Endothelial cell of umbilical vein (primary cell): ENCODE data around the gene DYRK1B. TPM values are rescaled to one million over a fixed set of nuclear protein-coding genes. Genes with fewer than 3 reads are reported as not detected.

Experiments
- BruUV-seq: library from RNA; stranded (reverse); fragments of 400-500 nt; replicated peaks from 2 replicates; lab custom pipeline; 2021; lab: Mats Ljungman, UMichigan
- CTCF ChIA-PET: fragments of 300-600, 350-600 bp; sonication (Branson Sonifier 250); formaldehyde crosslinking; loops from one replicate; lab custom pipeline; 2021; ENCODE audit warnings: antibody characterized with exemption, inconsistent platforms; lab: Charles Lee
- POLR2A ChIA-PET: fragments of 300-600, 350-600 bp; sonication (Branson Sonifier 250); formaldehyde crosslinking; loops from one replicate; lab custom pipeline; 2021; ENCODE audit warnings: antibody characterized with exemption, inconsistent platforms; lab: Charles Lee
- DNase-seq: peaks from one replicate; pipeline ENCODE4 v3.0.0-alpha.2; 2011; ENCODE audit warnings: low read depth, low spot score
- FAIRE-seq: peaks from 2 replicates; lab custom pipeline; 2011; peaks lifted over from hg19 to GRCh38; lab: Jason Lieb, UNC
- H2AFZ ChIP-seq: 2 replicates; pipeline ENCODE4 v1.6.0; 2012; ENCODE audit warnings: low read depth, low read length, control low read depth, inconsistent platforms
- H3K27ac ChIP-seq: 2 replicates; pipeline ENCODE4 v1.5.1; 2011; ENCODE audit warnings: low read depth, mild to moderate bottlenecking, control low read depth, low read length, moderate library complexity; ENCODE audit not compliant: insufficient read depth
- H3K27me3 ChIP-seq, 2 experiments: 2 replicates each; pipeline versions ENCODE4 v1.6.0 to v1.6.1; 2011; ENCODE audit warnings: low read length in 2 of 2, mixed read lengths in 1 of 2; ENCODE audit not compliant: control insufficient read depth in 2 of 2, insufficient read depth in 2 of 2
- H3K36me3 ChIP-seq, 2 experiments: 2 replicates in 1 of 2; 3 replicates in 1 of 2; pipeline ENCODE4 v1.5.1; 2011; ENCODE audit warnings: low read length in 2 of 2, mild to moderate bottlenecking in 1 of 2, moderate library complexity in 1 of 2; ENCODE audit not compliant: control insufficient read depth in 2 of 2, insufficient read depth in 2 of 2; ENCODE audit errors: extremely low read depth in 1 of 2
- H3K4me1 ChIP-seq: 3 replicates; pipeline ENCODE4 v1.5.1; 2011; ENCODE audit warnings: mild to moderate bottlenecking, low read length; ENCODE audit not compliant: control insufficient read depth, insufficient read depth; ENCODE audit errors: extremely low read depth
- H3K4me2 ChIP-seq: 2 replicates; pipeline ENCODE4 v1.6.1; 2011; ENCODE audit warnings: low read length, control low read depth, mixed read lengths; ENCODE audit not compliant: insufficient read depth
- H3K4me3 ChIP-seq, 3 experiments: fragments of 200-600 bp in 1 of 3; sonication (generic), shearing (Covaris generic) in 1 of 3; replicated peaks in 1 of 3; 2 replicates each; pipeline ENCODE4 v1.5.1; 2011 to 2016; ENCODE audit warnings: control low read depth in 3 of 3, low read length in 3 of 3, mild to moderate bottlenecking in 2 of 3, inconsistent platforms in 1 of 3, low read depth in 1 of 3, moderate library complexity in 1 of 3; ENCODE audit not compliant: insufficient read depth in 1 of 3
- H3K79me2 ChIP-seq: 2 replicates; pipeline ENCODE4 v1.6.0; 2012; ENCODE audit warnings: low read length, inconsistent platforms; ENCODE audit not compliant: control insufficient read depth, insufficient read depth
- H3K9ac ChIP-seq: replicated peaks from 2 replicates; pipeline ENCODE3; 2011; ENCODE audit warnings: low read length, control low read depth; ENCODE audit not compliant: insufficient read depth; ENCODE audit errors: extremely low read depth
- H3K9me1 ChIP-seq: replicated peaks from 3 replicates; pipeline ENCODE4 v1.6.0; 2011; ENCODE audit warnings: mild to moderate bottlenecking, low read length; ENCODE audit not compliant: control insufficient read depth, insufficient read depth; ENCODE audit errors: extremely low read depth
- H3K9me3 ChIP-seq: replicated peaks from 2 replicates; pipeline ENCODE4 v1.5.1; 2012; ENCODE audit warnings: low read length, inconsistent platforms; ENCODE audit not compliant: control insufficient read depth, insufficient read depth
- H4K20me1 ChIP-seq: replicated peaks from 2 replicates; pipeline ENCODE3; 2011; ENCODE audit warnings: mild to moderate bottlenecking, low read length; ENCODE audit not compliant: control insufficient read depth, insufficient read depth; ENCODE audit errors: extremely low read depth
- EZH2 ChIP-seq: IDR thresholded peaks from 2 replicates; pipeline ENCODE4 v1.6.1; 2012; ENCODE audit warnings: borderline replicate concordance, low read depth, mild to moderate bottlenecking, moderate library complexity, low read length, inconsistent platforms; ENCODE audit not compliant: severe bottlenecking
- FOS ChIP-seq: IDR thresholded peaks from 2 replicates; pipeline ENCODE4 v1.6.1; 2011; ENCODE audit warnings: mild to moderate bottlenecking, low read length, moderate library complexity, borderline replicate concordance; ENCODE audit not compliant: insufficient read depth
- GATA2 ChIP-seq: IDR thresholded peaks from 2 replicates; pipeline ENCODE4 v1.7.0; 2011; ENCODE audit warnings: low read depth, mild to moderate bottlenecking, moderate library complexity, mixed read lengths, low read length; ENCODE audit not compliant: insufficient read length, insufficient read depth
- JUN ChIP-seq: IDR thresholded peaks from 2 replicates; pipeline ENCODE4 v1.6.1; 2011; ENCODE audit warnings: borderline replicate concordance, low read depth; ENCODE audit not compliant: insufficient read length, insufficient read depth
- MYC ChIP-seq: IDR thresholded peaks from one replicate; pipeline ENCODE4 v1.6.1; 2011; ENCODE audit warnings: mild to moderate bottlenecking, low read depth, low read length
- POLR2A ChIP-seq: IDR thresholded peaks from 2 replicates; pipeline ENCODE4 v1.6.1; 2012; ENCODE audit warnings: low read depth, mild to moderate bottlenecking, control low read depth, low read length
- POLR2AphosphoS5 ChIP-seq: IDR thresholded peaks from 2 replicates; pipeline ENCODE4 v1.6.1; 2012; ENCODE audit warnings: low read depth, mild to moderate bottlenecking, control low read depth, low read length, moderate library complexity; ENCODE audit not compliant: insufficient read depth
- dilution Hi-C: fragments of 300-500 bp; cut with MboI; formaldehyde crosslinking; loops from one replicate; pipeline ENCODE4 v1.15.0; 2019; ENCODE audit warnings: low sequenced_read_pairs; ENCODE audit not compliant: extremely low pct_ligation_motif_present
- intact Hi-C: fragments of 100-400 bp; cut with micrococcal nuclease; formaldehyde crosslinking; loops from one replicate; pipeline ENCODE4 v1.10.0; 2022
- polyA plus RNA-seq, 4 experiments: library from polyadenylated mRNA; depleted of rRNA in 3 of 4; stranded (reverse) in 3 of 4; unstranded in 1 of 4; fragments of >200 nt; gene quantifications; 2 replicates each; pipeline versions ENCODE4 v1.2.1 to v1.2.3, GENCODE V29; 2011 to 2012; ENCODE audit warnings: missing spikeins in 1 of 4
- total RNA-seq: library from RNA; stranded (reverse); gene quantifications from 2 replicates; pipeline ENCODE4 v1.2.3, GENCODE V29; 2021
- TF ChIP-seq, protein P1 (sequence below), 2 donors: IDR thresholded peaks; 1 replicate in 1 of 2; 2 replicates in 1 of 2; pipeline ENCODE4 v1.5.1; 2011; ENCODE audit warnings: low read length in 2 of 2, mild to moderate bottlenecking in 2 of 2, moderate library complexity in 2 of 2, control low read depth in 1 of 2, inconsistent platforms in 1 of 2, low read depth in 1 of 2; ENCODE audit not compliant: insufficient read depth in 1 of 2; ENCODE audit errors: extremely low read depth in 1 of 2
- TF ChIP-seq, protein P2 (sequence below): IDR thresholded peaks from 2 replicates; pipeline ENCODE4 v1.6.1; 2011; ENCODE audit not compliant: insufficient read depth, insufficient read length

Gene DYRK1B
- total and polyA plus RNA-seq, 2 donors (not counting 3 experiments of a cell fraction or from before 2014, with no cell fraction given) = 17.7 to 30.8 TPM

DNA sequence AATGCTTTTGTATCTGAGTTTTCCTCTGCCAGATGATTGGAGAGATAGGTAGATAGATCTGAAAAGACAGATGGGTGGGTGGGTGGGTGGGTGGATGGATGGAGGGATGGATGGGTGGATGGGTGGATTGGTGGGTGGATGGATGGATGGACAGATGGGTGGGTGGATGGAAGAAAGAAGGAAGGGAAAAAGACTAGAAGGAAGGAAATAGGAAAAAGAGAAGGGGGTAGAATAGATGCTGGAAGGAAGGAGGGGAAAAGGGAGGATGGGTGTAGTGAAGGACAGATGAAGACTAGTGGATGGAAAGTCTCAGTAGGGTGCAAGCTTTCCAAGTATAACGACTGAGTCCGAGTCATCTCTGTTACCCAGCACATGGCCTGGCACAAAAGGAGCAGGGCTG lies 31.2 kb upstream of the DYRK1B start:
- Histone ChIP-seq H3K4me3 (no peak overlapping the region), H3K9me3 (no peaks in the 10 kb centered on the region), H3K4me2 (no peak overlapping the region), H3K4me1 (no peaks in the 10 kb centered on the region), H2AFZ (no peak overlapping the region), H3K36me3 (no peaks in the 10 kb centered on the region), H3K9ac (no peak overlapping the region), H3K79me2 (no peaks in the 10 kb centered on the region), H3K9me1 (no peaks in the 10 kb centered on the region), H3K27ac (no peak overlapping the region), H4K20me1 (no peaks in the 10 kb centered on the region), H3K27me3 (no peaks in the 10 kb centered on the region)
- TF ChIP-seq EZH2 = no peak
- no peak for TF ChIP-seq FOS
- TF ChIP-seq GATA2 = no peak
- no TSS peak for BruUV-seq
- intact Hi-C loops = no loop called here
- dilution Hi-C loops = no loop called here
- ChIA-PET CTCF (no interaction called here), POLR2A (no interaction called here)
- no peak for DNase-seq
- no peak for FAIRE-seq

DNA sequence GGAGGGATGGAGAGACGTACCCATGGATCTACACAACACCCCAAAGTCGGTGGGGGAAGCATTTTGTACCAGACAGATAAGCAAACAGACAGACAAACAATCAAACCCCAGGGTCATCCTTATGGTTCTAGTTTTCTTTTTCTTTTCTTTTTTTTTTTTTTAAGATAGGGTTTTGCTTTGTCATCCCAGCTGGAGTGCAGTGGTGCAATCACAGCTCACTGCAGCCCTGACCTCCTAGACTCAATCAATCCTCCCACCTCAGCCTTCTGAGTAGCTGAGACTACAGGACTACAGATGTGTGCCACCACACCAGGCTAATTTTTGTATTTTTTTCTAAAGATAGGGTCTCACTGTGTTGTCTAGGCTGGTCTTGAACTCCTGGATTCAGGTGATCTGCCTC lies 30.2 kb upstream of the DYRK1B start:
- intact Hi-C loops (no loop called here), dilution Hi-C loops (no loop called here)
- DNase-seq (no peak), FAIRE-seq (no peak)
- H3K4me1 ChIP-seq = no peaks in the 10 kb centered on the region
- no peaks in the 10 kb centered on the region for H3K27me3 ChIP-seq
- no peaks in the 10 kb centered on the region for H4K20me1 ChIP-seq
- H3K79me2 ChIP-seq = no peaks in the 10 kb centered on the region
- no peaks in the 10 kb centered on the region for H3K36me3 ChIP-seq
- no peak overlapping the region for H2AFZ ChIP-seq
- H3K9me3 ChIP-seq = no peaks in the 10 kb centered on the region
- H3K4me2 ChIP-seq = no peak overlapping the region
- TF ChIP-seq FOS (no peak), JUN (no peak), MYC (no peak), POLR2AphosphoS5 (no peak), POLR2A (no peak), GATA2 (no peak), EZH2 (no peak)
- TF ChIP-seq, protein P1, sequence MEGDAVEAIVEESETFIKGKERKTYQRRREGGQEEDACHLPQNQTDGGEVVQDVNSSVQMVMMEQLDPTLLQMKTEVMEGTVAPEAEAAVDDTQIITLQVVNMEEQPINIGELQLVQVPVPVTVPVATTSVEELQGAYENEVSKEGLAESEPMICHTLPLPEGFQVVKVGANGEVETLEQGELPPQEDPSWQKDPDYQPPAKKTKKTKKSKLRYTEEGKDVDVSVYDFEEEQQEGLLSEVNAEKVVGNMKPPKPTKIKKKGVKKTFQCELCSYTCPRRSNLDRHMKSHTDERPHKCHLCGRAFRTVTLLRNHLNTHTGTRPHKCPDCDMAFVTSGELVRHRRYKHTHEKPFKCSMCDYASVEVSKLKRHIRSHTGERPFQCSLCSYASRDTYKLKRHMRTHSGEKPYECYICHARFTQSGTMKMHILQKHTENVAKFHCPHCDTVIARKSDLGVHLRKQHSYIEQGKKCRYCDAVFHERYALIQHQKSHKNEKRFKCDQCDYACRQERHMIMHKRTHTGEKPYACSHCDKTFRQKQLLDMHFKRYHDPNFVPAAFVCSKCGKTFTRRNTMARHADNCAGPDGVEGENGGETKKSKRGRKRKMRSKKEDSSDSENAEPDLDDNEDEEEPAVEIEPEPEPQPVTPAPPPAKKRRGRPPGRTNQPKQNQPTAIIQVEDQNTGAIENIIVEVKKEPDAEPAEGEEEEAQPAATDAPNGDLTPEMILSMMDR (IDR thresholded peaks at IDR 0.05; ENCODE audit: extremely low read depth in 1 of 2, insufficient read depth in 1 of 2, low read depth in 1 of 2, low read length in 2 of 2) = no peak
- TF ChIP-seq, protein P2, sequence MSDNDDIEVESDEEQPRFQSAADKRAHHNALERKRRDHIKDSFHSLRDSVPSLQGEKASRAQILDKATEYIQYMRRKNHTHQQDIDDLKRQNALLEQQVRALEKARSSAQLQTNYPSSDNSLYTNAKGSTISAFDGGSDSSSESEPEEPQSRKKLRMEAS = no peak
- no TSS peak for BruUV-seq
- H3K9ac ChIP-seq = no peak overlapping the region
- CTCF ChIA-PET = no interaction called here
- H3K4me3 ChIP-seq = no peak overlapping the region
- POLR2A ChIA-PET = no interaction called here
- H3K27ac ChIP-seq = no peak overlapping the region
- no peaks in the 10 kb centered on the region for H3K9me1 ChIP-seq
